Gastrocnemius medialis (tissue), 4 donors: ENCODE results near the gene DDR2.
A peak's percentile ranks its signal among the peaks of the same experiment; 100 is the strongest.

Source experiments
- CTCF ChIP-seq, 5 experiments: fragments of 450-650 bp in 3 of 5; fragments of 200-600 bp in 2 of 5; sonication (generic) in 2 of 5; IDR thresholded peaks in 4 of 5; conservative IDR thresholded peaks in 1 of 5; 1 replicate in 4 of 5; 2 replicates in 1 of 5; pipeline ENCODE4 v1.5.1; 2016 to 2019; ENCODE audit warnings: antibody characterized with exemption in 5 of 5, mild to moderate bottlenecking in 3 of 5, moderate library complexity in 3 of 5
- POLR2A ChIP-seq, 2 donors: fragments of 450-650 bp; IDR thresholded peaks; one replicate each; pipeline ENCODE4 v1.6.1; 2017; ENCODE audit warnings: antibody characterized with exemption in 2 of 2, mild to moderate bottlenecking in 2 of 2, moderate library complexity in 2 of 2

DNA sequence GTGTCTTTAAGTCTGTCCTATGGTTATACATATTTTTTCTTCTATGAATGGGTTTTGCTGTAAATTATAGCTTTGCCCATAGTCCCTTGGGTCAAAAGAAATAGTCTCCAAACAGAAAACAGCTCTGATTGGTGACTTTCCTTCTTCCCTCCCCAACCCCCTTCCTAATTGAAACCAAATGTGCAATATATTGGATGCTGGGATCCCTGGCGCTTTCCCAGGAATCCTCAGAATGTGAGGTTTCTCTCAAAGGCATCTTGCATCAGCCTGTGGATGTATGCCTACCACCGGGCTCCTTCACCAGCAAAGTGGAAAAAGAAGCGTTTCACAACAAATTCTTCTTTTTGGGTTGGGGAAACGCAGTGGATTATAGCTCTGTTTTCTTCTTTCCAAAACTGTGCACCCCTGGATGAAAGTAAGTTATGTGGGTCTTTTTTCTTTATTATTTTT, at the start of gene DDR2:
- TF ChIP-seq POLR2A (IDR thresholded peaks at IDR 0.05), result peak in 1 of 2 donors; percentile 22
- TF ChIP-seq CTCF (IDR thresholded peaks at IDR 0.05 in 4 of 5, conservative IDR thresholded peaks at IDR 0.05 in 1 of 5), result no peak
